K562 treated with DMSO at 1 percent for 12 hours (cell line): ENCODE measurements around the gene ZSCAN23. TPM values are rescaled to one million over a fixed set of nuclear protein-coding genes. Genes with fewer than 3 reads are reported as not detected.

Experiments used
- total RNA-seq: library from RNA; unstranded; fragments of 300-600 nt; gene quantifications from 2 replicates; pipeline ENCODE4 v1.2.3, GENCODE V29; 2022; ENCODE audit not compliant: insufficient read depth

Gene ZSCAN23
- not detected in 2 replicates for total RNA-seq

GRCh38 chr6:28443112-28443773 is at the start of gene ZSCAN23:
TSS of gene ZSCAN23 (minus strand) at chr6:28443491. CDS start at chr6:28436266, 7,225 bp downstream.

GRCh38 chr6:28399350-28400121 is 43.8 kb downstream of the ZSCAN23 start, which contains the start of gene ZSCAN12:
TSS of gene ZSCAN12 (minus strand) at chr6:28399747. CDS start at chr6:28398405, 1,342 bp downstream.

Other genes starting within 250 kb of the ZSCAN23 start
- gene ZSCAN9, start 218.2 kb downstream of the ZSCAN23 start, total RNA-seq = 13.6 and 25.6 TPM in 2 replicates
- gene ZKSCAN4, start 191.2 kb downstream of the ZSCAN23 start, total RNA-seq = 6.5 and 9.5 TPM in 2 replicates
- not detected in 2 replicates for gene NKAPL, start 184.2 kb downstream of the ZSCAN23 start, total RNA-seq
- 4.7 and 7.2 TPM in 2 replicates for gene ZSCAN26, start 176.3 kb downstream of the ZSCAN23 start, total RNA-seq
- gene PGBD1, start 161.9 kb downstream of the ZSCAN23 start, total RNA-seq = 7.6 and 14.5 TPM in 2 replicates
- 2.8 and 10.9 TPM in 2 replicates for gene ZSCAN31, start 107.3 kb downstream of the ZSCAN23 start, total RNA-seq
- gene ZKSCAN3, start 93.5 kb downstream of the ZSCAN23 start, total RNA-seq = 3.3 and 8.7 TPM in 2 replicates
- 2.5 and 7.8 TPM in 2 replicates for gene ZSCAN12, start 43.7 kb downstream of the ZSCAN23 start, total RNA-seq
- not detected in 2 replicates for gene GPX6, start 72.3 kb upstream of the ZSCAN23 start, total RNA-seq
- gene GPX5, start 82.4 kb upstream of the ZSCAN23 start, total RNA-seq = 1.2 and 5.1 TPM in 2 replicates